Activated T-cell treated with anti-CD3 and anti-CD28 coated beads, Interleukin-2, amount 50 U/mL, for 72 hours (primary cell): ENCODE results near the gene KCNIP3. TPM values are rescaled to one million over a fixed set of nuclear protein-coding genes. Genes with fewer than 3 reads are reported as not detected.
A peak's percentile ranks its signal among the peaks of the same experiment; 100 is the strongest.
"Not testable (repeated sequence)": the region's sequence is repeated elsewhere in the genome, so short reads cannot be mapped to it uniquely, and the experiment has no call there.

ENCODE experiments used
- ATAC-seq, 2 donors: fragments of 150-1000 bp; cut with Tn5 transposase; replicated peaks in 1 of 2; 2 replicates each; pipeline ENCODE4 v1.10.0; 2021; ENCODE audit warnings: moderate library complexity in 2 of 2, mild to moderate bottlenecking in 1 of 2
- DNase-seq, 2 donors: peaks; one replicate each; pipeline ENCODE4 v3.0.0; 2021 to 2022; ENCODE audit warnings: mixed read lengths in 1 of 2
- H3K27ac Mint-ChIP-seq: one replicate; pipeline ENCODE4 v1.8.0; 2022; ENCODE audit warnings: mild to moderate bottlenecking, moderate library complexity, mixed read lengths
- H3K27me3 Mint-ChIP-seq: one replicate; pipeline ENCODE4 v1.8.0; 2022; ENCODE audit warnings: low read depth, mixed read lengths
- H3K36me3 Mint-ChIP-seq, 2 donors: one replicate each; pipeline ENCODE4 v1.8.0; 2022; ENCODE audit warnings: mixed read lengths in 2 of 2, mild to moderate bottlenecking in 1 of 2; ENCODE audit not compliant: insufficient read depth in 2 of 2
- H3K4me1 Mint-ChIP-seq: one replicate; pipeline ENCODE4 v1.8.0; 2022; ENCODE audit warnings: low read depth, mixed read lengths
- H3K4me3 Mint-ChIP-seq, 2 donors: one replicate each; pipeline ENCODE4 v1.8.0; 2022; ENCODE audit warnings: mild to moderate bottlenecking in 2 of 2, mixed read lengths in 2 of 2, moderate library complexity in 2 of 2
- H3K9me3 Mint-ChIP-seq, 2 donors: one replicate each; pipeline ENCODE4 v1.8.0; 2022; ENCODE audit warnings: mixed read lengths in 2 of 2
- total RNA-seq, 2 donors: library from RNA; stranded (reverse); gene quantifications; one replicate each; pipeline ENCODE4 v1.2.3, GENCODE V29; 2022

Gene KCNIP3
- total RNA-seq, 2 donors from 2014 or later, result not detected

- Mint-ChIP-seq H3K9me3 (no peaks in the 10 kb centered on the region), H3K27me3 (no peaks in the 10 kb centered on the region), H3K27ac (no peak overlapping the region), H3K4me1 (peaks cover 19% of the 10 kb centered on the region), H3K36me3 (peaks cover 3% of the 10 kb centered on the region in 2 donors), H3K4me3 (no peak overlapping the region)
- ATAC-seq (no peak), DNase-seq (no peak)
Observed at GRCh38 chr2:95399061-95399460, 101.9 kb downstream of the KCNIP3 start.

GRCh38 chr2:95401480-95401879 is 104.3 kb downstream of the KCNIP3 start:
- Mint-ChIP-seq H3K27me3 (no peaks in the 10 kb centered on the region), H3K27ac (no peak overlapping the region), H3K4me1 (peaks cover 19% of the 10 kb centered on the region), H3K36me3 (peaks cover 3% of the 10 kb centered on the region in 2 donors), H3K4me3 (peak overlapping the region; percentile 96 to 99), H3K9me3 (no peaks in the 10 kb centered on the region)
- DNase-seq (no peak), ATAC-seq (no peak)

- peak; percentile 22 to 26 for ATAC-seq
- H3K4me3 Mint-ChIP-seq, result peak overlapping the region; percentile 96 to 99
- H3K27me3 Mint-ChIP-seq, H3K9me3 Mint-ChIP-seq, H3K36me3 Mint-ChIP-seq: not testable (repeated sequence)
- peaks cover 19% of the 10 kb centered on the region for H3K4me1 Mint-ChIP-seq
- peak in 1 of 2 donors; percentile 10 for DNase-seq
- H3K27ac Mint-ChIP-seq, result peak overlapping the region; percentile 99
Observed at GRCh38 chr2:95402004-95402369, 104.8 kb downstream of the KCNIP3 start.

- Mint-ChIP-seq H3K9me3 (no peaks in the 10 kb centered on the region), H3K4me1 (peaks cover 19% of the 10 kb centered on the region), H3K27me3 (no peaks in the 10 kb centered on the region), H3K36me3 (peaks cover 3% of the 10 kb centered on the region in 2 donors), H3K4me3 (peak within 1 kb of the TSS; percentile 96 to 99), H3K27ac (peak within 1 kb of the TSS; percentile 99)
- DNase-seq (peak; percentile 97 to 98), ATAC-seq (peak; percentile 97)
Observed at GRCh38 chr2:95402370-95403203, 105.4 kb downstream of the KCNIP3 start, which contains the start of gene FAHD2A. TSS of gene FAHD2A (plus strand) at chr2:95402708. CDS start at chr2:95405559, 2,851 bp downstream.

- H3K9me3 Mint-ChIP-seq, H3K36me3 Mint-ChIP-seq, H3K27me3 Mint-ChIP-seq: not testable (repeated sequence)
Observed at GRCh38 chr2:95403204-95403721, 106.1 kb downstream of the KCNIP3 start.

GRCh38 chr2:95403824-95404223 is 106.7 kb downstream of the KCNIP3 start:
- Mint-ChIP-seq H3K27ac (peak overlapping the region; percentile 99), H3K4me1 (peaks cover 19% of the 10 kb centered on the region), H3K4me3 (peak overlapping the region; percentile 96 to 99)
- not testable (repeated sequence) for H3K36me3 Mint-ChIP-seq, ATAC-seq, H3K9me3 Mint-ChIP-seq, DNase-seq, H3K27me3 Mint-ChIP-seq

More at GRCh38 chr2:95403204-95403721, 106.1 kb downstream of the KCNIP3 start:
- Mint-ChIP-seq H3K4me1 (peaks cover 19% of the 10 kb centered on the region), H3K27ac (peak overlapping the region; percentile 99), H3K4me3 (peak overlapping the region; percentile 96 to 99)
- ATAC-seq, result peak; percentile 32 to 38
- peak; percentile 43 to 44 for DNase-seq

- not testable (repeated sequence) for H3K9me3 Mint-ChIP-seq, DNase-seq, H3K27me3 Mint-ChIP-seq, H3K36me3 Mint-ChIP-seq, H3K27ac Mint-ChIP-seq, H3K4me3 Mint-ChIP-seq, ATAC-seq
- H3K4me1 Mint-ChIP-seq, result peaks cover 19% of the 10 kb centered on the region
Observed at GRCh38 chr2:95404676-95405075, 107.5 kb downstream of the KCNIP3 start.

- ATAC-seq, H3K9me3 Mint-ChIP-seq, H3K4me1 Mint-ChIP-seq, DNase-seq, H3K27ac Mint-ChIP-seq, H3K4me3 Mint-ChIP-seq, H3K27me3 Mint-ChIP-seq, H3K36me3 Mint-ChIP-seq: not testable (repeated sequence)
Observed at GRCh38 chr2:95411239-95411638, 114.1 kb downstream of the KCNIP3 start.

GRCh38 chr2:95414015-95414594 is 117.0 kb downstream of the KCNIP3 start:
- H3K4me1 Mint-ChIP-seq, H3K4me3 Mint-ChIP-seq, H3K27ac Mint-ChIP-seq, H3K36me3 Mint-ChIP-seq, H3K27me3 Mint-ChIP-seq, H3K9me3 Mint-ChIP-seq: not testable (repeated sequence)
- DNase-seq (peak; percentile 65 to 74), ATAC-seq (peak; percentile 80 to 81)

GRCh38 chr2:95415138-95415537 is 118.0 kb downstream of the KCNIP3 start:
- DNase-seq, ATAC-seq, H3K27ac Mint-ChIP-seq, H3K4me1 Mint-ChIP-seq, H3K27me3 Mint-ChIP-seq, H3K36me3 Mint-ChIP-seq, H3K9me3 Mint-ChIP-seq, H3K4me3 Mint-ChIP-seq: not testable (repeated sequence)

GRCh38 chr2:95415561-95415960 is 118.4 kb downstream of the KCNIP3 start:
- H3K27me3 Mint-ChIP-seq, DNase-seq, H3K4me3 Mint-ChIP-seq, H3K9me3 Mint-ChIP-seq, H3K27ac Mint-ChIP-seq, H3K36me3 Mint-ChIP-seq, H3K4me1 Mint-ChIP-seq, ATAC-seq: not testable (repeated sequence)

- H3K4me1 Mint-ChIP-seq, H3K27me3 Mint-ChIP-seq, H3K4me3 Mint-ChIP-seq, H3K27ac Mint-ChIP-seq, DNase-seq, ATAC-seq, H3K36me3 Mint-ChIP-seq, H3K9me3 Mint-ChIP-seq: not testable (repeated sequence)
Observed at GRCh38 chr2:95427196-95427867, 130.2 kb downstream of the KCNIP3 start.
